Measurements from ENCODE around the gene ME3. TPM values are rescaled to one million over a fixed set of nuclear protein-coding genes. Genes with fewer than 3 reads are reported as not detected.

Gene ME3
- total RNA-seq, 2 donors from 2014 or later = 13.8 to 20.3 TPM

- Histone ChIP-seq H3K9ac (ENCODE audit: low read depth in 2 of 2, low read length in 2 of 2) (no peak overlapping the region), H3K36me3 (no peaks in the 10 kb centered on the region), H3K4me3 (no peak overlapping the region), H3K9me3 (no peaks in the 10 kb centered on the region), H3K27me3 (no peaks in the 10 kb centered on the region), H3K27ac (no peak overlapping the region), H3K4me1 (peaks cover 6% of the 10 kb centered on the region)
- no peak for DNase-seq
- intact Hi-C loops (cut with DNase I) = no loop called here
- TF ChIP-seq CTCF (IDR thresholded peaks at IDR 0.05) = no peak
Measured at GRCh38 chr11:86575208-86575855, 97.1 kb downstream of the ME3 start.

GRCh38 chr11:86574493-86575207 is 97.8 kb downstream of the ME3 start:
- H3K4me1 ChIP-seq = peaks cover 12% of the 10 kb centered on the region
- no peak overlapping the region for H3K27ac ChIP-seq
- no peaks in the 10 kb centered on the region for H3K36me3 ChIP-seq
- TF ChIP-seq CTCF (IDR thresholded peaks at IDR 0.05) = no peak
- H3K27me3 ChIP-seq = no peaks in the 10 kb centered on the region
- intact Hi-C loops (cut with DNase I) = no loop called here
- H3K9ac ChIP-seq (ENCODE audit: low read depth in 2 of 2, low read length in 2 of 2) = no peak overlapping the region
- no peak for DNase-seq
- no peaks in the 10 kb centered on the region for H3K9me3 ChIP-seq
- no peak overlapping the region for H3K4me3 ChIP-seq

- peak; percentile 70 for DNase-seq
- Histone ChIP-seq H3K9me3 (no peaks in the 10 kb centered on the region), H3K4me1 (peaks cover 7% of the 10 kb centered on the region), H3K4me3 (no peak overlapping the region), H3K9ac (ENCODE audit: low read depth in 2 of 2, low read length in 2 of 2) (no peak overlapping the region), H3K36me3 (no peaks in the 10 kb centered on the region), H3K27me3 (no peaks in the 10 kb centered on the region), H3K27ac (peak overlapping the region; percentile 19)
- TF ChIP-seq CTCF (IDR thresholded peaks at IDR 0.05) = peak; percentile 61
- intact Hi-C loops (cut with DNase I) = no loop called here
Measured at GRCh38 chr11:86571273-86571948, 101.0 kb downstream of the ME3 start.

- no peak for TF ChIP-seq CTCF (IDR thresholded peaks at IDR 0.05)
- Histone ChIP-seq H3K27me3 (no peaks in the 10 kb centered on the region), H3K4me3 (no peak overlapping the region), H3K4me1 (peaks cover 7% of the 10 kb centered on the region), H3K9ac (ENCODE audit: low read depth in 2 of 2, low read length in 2 of 2) (peak overlapping the region in 1 of 2 donors; percentile 35), H3K9me3 (no peaks in the 10 kb centered on the region), H3K36me3 (no peaks in the 10 kb centered on the region), H3K27ac (peak overlapping the region; percentile 45)
- intact Hi-C loops (cut with DNase I) = no loop called here
- no peak for DNase-seq
Measured at GRCh38 chr11:86570451-86570850, 102.0 kb downstream of the ME3 start.

GRCh38 chr11:86570020-86570419 is 102.4 kb downstream of the ME3 start:
- H3K36me3 ChIP-seq = no peaks in the 10 kb centered on the region

More at GRCh38 chr11:86570020-86570419, 102.4 kb downstream of the ME3 start:
- Histone ChIP-seq H3K27me3 (no peaks in the 10 kb centered on the region), H3K9me3 (no peaks in the 10 kb centered on the region), H3K4me1 (peaks cover 7% of the 10 kb centered on the region), H3K9ac (ENCODE audit: low read depth in 2 of 2, low read length in 2 of 2) (peak overlapping the region in 1 of 2 donors; percentile 6), H3K27ac (peak overlapping the region; percentile 45), H3K4me3 (no peak overlapping the region)
- intact Hi-C loops (cut with DNase I) = no loop called here
- DNase-seq = no peak
- no peak for TF ChIP-seq CTCF (IDR thresholded peaks at IDR 0.05)

All from colonic mucosa (tissue), 4 donors.